Measurements from ENCODE around the gene EXOC2.
A peak's percentile ranks its signal among the peaks of the same experiment; 100 is the strongest.

The EXOC2 gene

DNA sequence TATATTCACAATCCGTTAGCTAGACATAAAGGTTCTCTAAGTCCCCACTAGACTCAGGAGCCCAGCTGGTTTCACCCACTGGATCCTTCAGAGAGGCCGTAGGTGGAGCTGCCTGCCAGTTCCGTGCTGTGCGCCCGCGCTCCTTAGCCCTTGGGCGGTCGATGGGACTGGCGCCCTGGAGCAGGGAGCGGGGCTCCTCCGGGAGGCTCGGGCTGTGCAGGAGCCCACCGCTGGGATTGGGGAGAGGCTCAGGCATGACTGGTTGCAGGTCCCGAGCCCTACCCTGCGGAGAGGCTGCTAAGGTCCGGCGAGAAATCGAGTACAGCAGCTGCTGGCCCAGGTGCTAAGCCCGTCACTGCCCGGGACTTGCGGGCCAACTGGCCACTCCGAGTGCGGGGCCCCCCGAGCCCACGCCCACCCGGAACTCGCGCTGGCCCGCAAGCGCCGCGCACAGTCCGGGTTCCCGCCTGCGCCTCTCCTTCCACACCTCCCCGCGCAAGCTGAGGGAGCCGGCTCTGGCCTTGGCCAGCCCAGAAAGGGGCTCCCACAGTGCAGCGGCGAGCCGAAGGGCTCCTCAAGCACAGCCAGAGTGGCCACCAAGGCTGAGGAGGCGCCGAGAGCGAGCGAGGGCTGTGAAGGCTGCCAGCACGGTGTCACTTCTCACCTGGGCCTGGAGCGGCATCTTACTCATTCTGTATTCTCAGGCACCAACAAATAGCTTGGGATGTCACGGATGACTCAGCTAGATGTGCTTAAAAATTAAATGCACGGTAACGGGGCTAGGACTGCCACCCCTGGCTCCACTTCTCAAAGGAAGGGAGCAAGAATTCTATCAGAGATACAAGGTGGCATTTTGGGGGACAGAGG, 257.3 kb downstream of the EXOC2 start:
- H3K36me3 ChIP-seq: no peaks in the 10 kb centered on the region
- TF ChIP-seq, protein P1, sequence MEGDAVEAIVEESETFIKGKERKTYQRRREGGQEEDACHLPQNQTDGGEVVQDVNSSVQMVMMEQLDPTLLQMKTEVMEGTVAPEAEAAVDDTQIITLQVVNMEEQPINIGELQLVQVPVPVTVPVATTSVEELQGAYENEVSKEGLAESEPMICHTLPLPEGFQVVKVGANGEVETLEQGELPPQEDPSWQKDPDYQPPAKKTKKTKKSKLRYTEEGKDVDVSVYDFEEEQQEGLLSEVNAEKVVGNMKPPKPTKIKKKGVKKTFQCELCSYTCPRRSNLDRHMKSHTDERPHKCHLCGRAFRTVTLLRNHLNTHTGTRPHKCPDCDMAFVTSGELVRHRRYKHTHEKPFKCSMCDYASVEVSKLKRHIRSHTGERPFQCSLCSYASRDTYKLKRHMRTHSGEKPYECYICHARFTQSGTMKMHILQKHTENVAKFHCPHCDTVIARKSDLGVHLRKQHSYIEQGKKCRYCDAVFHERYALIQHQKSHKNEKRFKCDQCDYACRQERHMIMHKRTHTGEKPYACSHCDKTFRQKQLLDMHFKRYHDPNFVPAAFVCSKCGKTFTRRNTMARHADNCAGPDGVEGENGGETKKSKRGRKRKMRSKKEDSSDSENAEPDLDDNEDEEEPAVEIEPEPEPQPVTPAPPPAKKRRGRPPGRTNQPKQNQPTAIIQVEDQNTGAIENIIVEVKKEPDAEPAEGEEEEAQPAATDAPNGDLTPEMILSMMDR (IDR thresholded peaks at IDR 0.05): no peak
- no peak overlapping the region for H3K27ac ChIP-seq
- peak in 1 of 2 donors; percentile 24 for DNase-seq
- H3K27me3 ChIP-seq: no peaks in the 10 kb centered on the region
- intact Hi-C loops (cut with DNase I; ENCODE audit: low total_unique reads): no loop called here
- H3K4me3 ChIP-seq: no peak overlapping the region
- no peaks in the 10 kb centered on the region for H3K4me1 ChIP-seq
- H3K9me3 ChIP-seq: no peaks in the 10 kb centered on the region
